Measurements from ENCODE around the gene KIFC1.

- no peak for TF ChIP-seq POLR2AphosphoS5 (IDR thresholded peaks at IDR 0.05)
- TF ChIP-seq CTCF (IDR thresholded peaks at IDR 0.05), result no peak
- TF ChIP-seq POLR2A (IDR thresholded peaks at IDR 0.05), result no peak
Measured at GRCh38 chr6:33424855-33425667, 33.4 kb downstream of the KIFC1 start.

Measured in suprapubic skin (tissue), 4 donors.